Measurements from ENCODE around the gene TENM3. TPM values are rescaled to one million over a fixed set of nuclear protein-coding genes. Genes with fewer than 3 reads are reported as not detected.

The TENM3 gene
- total and polyA plus RNA-seq, 2 donors (not counting 3 experiments of a cell fraction or from before 2014, with no cell fraction given): 3.2 to 6.2 TPM

DNA sequence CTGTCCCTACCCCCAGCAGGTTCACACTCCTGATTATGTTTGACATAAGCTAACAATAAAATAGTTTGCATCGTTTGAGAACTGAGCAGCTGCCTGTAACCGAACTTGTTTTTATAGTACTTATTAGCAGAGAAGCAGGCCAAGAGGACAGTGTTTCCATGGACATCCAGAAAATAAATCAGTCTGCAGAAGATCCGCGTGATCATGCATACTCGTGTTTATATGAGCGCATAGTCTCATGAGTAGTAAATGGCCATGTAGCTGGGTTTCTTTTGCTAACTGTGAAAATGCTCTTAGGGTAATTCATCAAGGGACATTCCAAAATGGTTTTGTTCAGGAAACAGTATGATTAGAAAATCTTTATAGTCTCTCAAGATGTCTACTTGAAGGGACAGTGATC is 384.8 kb downstream of the TENM3 start:
- no peak overlapping the region for H2AFZ ChIP-seq (ENCODE audit: low read depth, low read length)
- no peaks in the 10 kb centered on the region for H3K4me1 ChIP-seq (ENCODE audit: control insufficient read depth, extremely low read depth, insufficient read depth, low read length)
- no peak for TF ChIP-seq MYC (IDR thresholded peaks at IDR 0.05; ENCODE audit: low read depth, low read length)
- TF ChIP-seq, protein P1, sequence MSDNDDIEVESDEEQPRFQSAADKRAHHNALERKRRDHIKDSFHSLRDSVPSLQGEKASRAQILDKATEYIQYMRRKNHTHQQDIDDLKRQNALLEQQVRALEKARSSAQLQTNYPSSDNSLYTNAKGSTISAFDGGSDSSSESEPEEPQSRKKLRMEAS (IDR thresholded peaks at IDR 0.05; ENCODE audit: insufficient read depth, insufficient read length): no peak
- no peak for TF ChIP-seq JUN (IDR thresholded peaks at IDR 0.05; ENCODE audit: borderline replicate concordance, insufficient read depth, insufficient read length, low read depth)
- no peak for TF ChIP-seq EZH2 (IDR thresholded peaks at IDR 0.05; ENCODE audit: borderline replicate concordance, low read depth, low read length, severe bottlenecking)
- TF ChIP-seq GATA2 (IDR thresholded peaks at IDR 0.05; ENCODE audit: insufficient read depth, insufficient read length, low read depth, low read length): no peak
- TF ChIP-seq, protein P2, sequence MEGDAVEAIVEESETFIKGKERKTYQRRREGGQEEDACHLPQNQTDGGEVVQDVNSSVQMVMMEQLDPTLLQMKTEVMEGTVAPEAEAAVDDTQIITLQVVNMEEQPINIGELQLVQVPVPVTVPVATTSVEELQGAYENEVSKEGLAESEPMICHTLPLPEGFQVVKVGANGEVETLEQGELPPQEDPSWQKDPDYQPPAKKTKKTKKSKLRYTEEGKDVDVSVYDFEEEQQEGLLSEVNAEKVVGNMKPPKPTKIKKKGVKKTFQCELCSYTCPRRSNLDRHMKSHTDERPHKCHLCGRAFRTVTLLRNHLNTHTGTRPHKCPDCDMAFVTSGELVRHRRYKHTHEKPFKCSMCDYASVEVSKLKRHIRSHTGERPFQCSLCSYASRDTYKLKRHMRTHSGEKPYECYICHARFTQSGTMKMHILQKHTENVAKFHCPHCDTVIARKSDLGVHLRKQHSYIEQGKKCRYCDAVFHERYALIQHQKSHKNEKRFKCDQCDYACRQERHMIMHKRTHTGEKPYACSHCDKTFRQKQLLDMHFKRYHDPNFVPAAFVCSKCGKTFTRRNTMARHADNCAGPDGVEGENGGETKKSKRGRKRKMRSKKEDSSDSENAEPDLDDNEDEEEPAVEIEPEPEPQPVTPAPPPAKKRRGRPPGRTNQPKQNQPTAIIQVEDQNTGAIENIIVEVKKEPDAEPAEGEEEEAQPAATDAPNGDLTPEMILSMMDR (IDR thresholded peaks at IDR 0.05; ENCODE audit: extremely low read depth in 1 of 2, insufficient read depth in 1 of 2, low read depth in 1 of 2, low read length in 2 of 2): no peak
- TF ChIP-seq FOS (IDR thresholded peaks at IDR 0.05; ENCODE audit: borderline replicate concordance, insufficient read depth, low read length): no peak
- TF ChIP-seq POLR2AphosphoS5 (IDR thresholded peaks at IDR 0.05; ENCODE audit: insufficient read depth, low read depth, low read length): no peak
- TF ChIP-seq POLR2A (IDR thresholded peaks at IDR 0.05; ENCODE audit: low read depth, low read length): no peak
- intact Hi-C loops (cut with micrococcal nuclease): no loop called here
- no peaks in the 10 kb centered on the region for H3K36me3 ChIP-seq (ENCODE audit: control insufficient read depth in 2 of 2, extremely low read depth in 1 of 2, insufficient read depth in 2 of 2, low read length in 2 of 2)
- H3K9ac ChIP-seq (replicated peaks; ENCODE audit: extremely low read depth, insufficient read depth, low read length): no peak overlapping the region
- no peaks in the 10 kb centered on the region for H3K27me3 ChIP-seq (ENCODE audit: control insufficient read depth in 2 of 2, insufficient read depth in 2 of 2, low read length in 2 of 2)
- POLR2A ChIA-PET: no interaction called here
- H3K4me2 ChIP-seq (ENCODE audit: insufficient read depth, low read length): no peak overlapping the region
- H3K79me2 ChIP-seq (ENCODE audit: control insufficient read depth, insufficient read depth, low read length): no peaks in the 10 kb centered on the region
- dilution Hi-C loops (cut with MboI; ENCODE audit: extremely low pct_ligation_motif_present, low sequenced_read_pairs): no loop called here
- H3K9me1 ChIP-seq (replicated peaks; ENCODE audit: control insufficient read depth, extremely low read depth, insufficient read depth, low read length): no peaks in the 10 kb centered on the region
- H3K4me3 ChIP-seq (replicated peaks in 1 of 3; ENCODE audit: insufficient read depth in 1 of 3, low read depth in 1 of 3, low read length in 3 of 3): no peak overlapping the region
- H3K9me3 ChIP-seq (replicated peaks; ENCODE audit: control insufficient read depth, insufficient read depth, low read length): no peaks in the 10 kb centered on the region
- no peaks in the 10 kb centered on the region for H4K20me1 ChIP-seq (replicated peaks; ENCODE audit: control insufficient read depth, extremely low read depth, insufficient read depth, low read length)
- BruUV-seq (replicated peaks): no TSS peak
- no peak overlapping the region for H3K27ac ChIP-seq (ENCODE audit: insufficient read depth, low read depth, low read length)
- no peak for FAIRE-seq
- no peak for DNase-seq (ENCODE audit: low read depth, low spot score)
- CTCF ChIA-PET: interaction anchor here (1.0 kb wide), 1 partner anchor 15 kb away, joined by 3 read pairs; no protein-coding TSS in a partner anchor
